CD4-positive, alpha-beta T cell (primary cell): Measurements from ENCODE around the gene NEO1. TPM values are rescaled to one million over a fixed set of nuclear protein-coding genes. Genes with fewer than 3 reads are reported as not detected.

Experiments
- ATAC-seq: fragments of 200-7000 bp; cut with Tn5 transposase; one replicate; pipeline ENCODE4 v1.10.0; 2022; ENCODE audit warnings: mild to moderate bottlenecking; ENCODE audit not compliant: poor library complexity
- CTCF ChIA-PET: fragments of 350-600 bp; sonication (Branson Sonifier 250); formaldehyde crosslinking; loops from one replicate; lab custom pipeline; 2021; ENCODE audit warnings: antibody characterized with exemption, inconsistent platforms; lab: Charles Lee
- POLR2A ChIA-PET: fragments of 350-600 bp; sonication (Branson Sonifier 250); formaldehyde crosslinking; loops from one replicate; lab custom pipeline; 2021; ENCODE audit warnings: antibody characterized with exemption, inconsistent platforms; lab: Charles Lee
- DNase-seq, 14 experiments: peaks; one replicate each; pipeline ENCODE4 v3.0.0-alpha.2; 2013 to 2020; ENCODE audit warnings: mixed read lengths in 2 of 14
- H3K27ac ChIP-seq, 2 donors: one replicate each; pipeline versions ENCODE4 v1.5.1 to v1.7.0; 2013; ENCODE audit warnings: low read length in 2 of 2, low read depth in 1 of 2, mild to moderate bottlenecking in 1 of 2
- H3K27me3 ChIP-seq, 2 experiments: 1 replicate in 1 of 2; 2 replicates in 1 of 2; pipeline versions ENCODE4 v1.6.1 to v1.7.0; 2013; ENCODE audit warnings: low read length in 2 of 2, control low read depth in 1 of 2, mild to moderate bottlenecking in 1 of 2, moderate library complexity in 1 of 2; ENCODE audit not compliant: insufficient read depth in 2 of 2, control insufficient read depth in 1 of 2
- H3K36me3 ChIP-seq: one replicate; pipeline ENCODE4 v1.6.1; 2013; ENCODE audit warnings: low read length, control low read depth; ENCODE audit not compliant: insufficient read depth
- H3K4me1 ChIP-seq: one replicate; pipeline ENCODE4 v1.6.1; 2013; ENCODE audit warnings: low read length, control low read depth; ENCODE audit not compliant: insufficient read depth
- H3K4me3 ChIP-seq: one replicate; pipeline ENCODE4 v1.5.1; 2013; ENCODE audit warnings: mild to moderate bottlenecking, low read length, moderate library complexity
- H3K9me3 ChIP-seq, 2 experiments: 1 replicate in 1 of 2; 2 replicates in 1 of 2; pipeline versions ENCODE4 v1.6.1 to v1.7.0; 2013; ENCODE audit warnings: low read length in 2 of 2, mild to moderate bottlenecking in 2 of 2, control low read depth in 1 of 2, moderate library complexity in 1 of 2; ENCODE audit not compliant: control insufficient read depth in 1 of 2, insufficient read depth in 1 of 2
- H3K27ac Mint-ChIP-seq: one replicate; pipeline ENCODE4 v1.8.0; 2020; ENCODE audit warnings: mixed read lengths
- H3K27me3 Mint-ChIP-seq: one replicate; pipeline ENCODE4 v1.8.0; 2021; ENCODE audit warnings: mixed read lengths
- H3K36me3 Mint-ChIP-seq: one replicate; pipeline ENCODE4 v1.8.0; 2021; ENCODE audit warnings: low read depth, mixed read lengths
- H3K4me1 Mint-ChIP-seq: one replicate; pipeline ENCODE4 v1.8.0; 2021; ENCODE audit warnings: low read depth, mixed read lengths
- H3K4me3 Mint-ChIP-seq: one replicate; pipeline ENCODE4 v1.8.0; 2020; ENCODE audit warnings: mild to moderate bottlenecking, mixed read lengths
- H3K9me3 Mint-ChIP-seq: one replicate; pipeline ENCODE4 v1.8.0; 2020; ENCODE audit warnings: mixed read lengths
- CTCF ChIP-seq: fragments of 200-600 bp; IDR thresholded peaks from one replicate; pipeline ENCODE4 v1.8.0; 2022; ENCODE audit warnings: antibody characterized with exemption, mild to moderate bottlenecking
- intact Hi-C, 2 experiments: fragments of 100-400 bp; cut with DNase I in 1 of 2; cut with micrococcal nuclease in 1 of 2; formaldehyde crosslinking; loops; one replicate each; pipeline versions ENCODE4 v1.15.1 to v1.9.0; 2023 to 2025; cut with DNase I, micrococcal nuclease
- total RNA-seq, 174 experiments: library from RNA in 2 of 174; stranded (reverse) in 2 of 174; gene quantifications; one replicate each; pipeline ENCODE4 v1.2.3 and lab custom pipeline; 2021 to 2026

NEO1 gene
- total RNA-seq, 2 experiments from 2014 or later: 6.0 to 8.0 TPM

DNA sequence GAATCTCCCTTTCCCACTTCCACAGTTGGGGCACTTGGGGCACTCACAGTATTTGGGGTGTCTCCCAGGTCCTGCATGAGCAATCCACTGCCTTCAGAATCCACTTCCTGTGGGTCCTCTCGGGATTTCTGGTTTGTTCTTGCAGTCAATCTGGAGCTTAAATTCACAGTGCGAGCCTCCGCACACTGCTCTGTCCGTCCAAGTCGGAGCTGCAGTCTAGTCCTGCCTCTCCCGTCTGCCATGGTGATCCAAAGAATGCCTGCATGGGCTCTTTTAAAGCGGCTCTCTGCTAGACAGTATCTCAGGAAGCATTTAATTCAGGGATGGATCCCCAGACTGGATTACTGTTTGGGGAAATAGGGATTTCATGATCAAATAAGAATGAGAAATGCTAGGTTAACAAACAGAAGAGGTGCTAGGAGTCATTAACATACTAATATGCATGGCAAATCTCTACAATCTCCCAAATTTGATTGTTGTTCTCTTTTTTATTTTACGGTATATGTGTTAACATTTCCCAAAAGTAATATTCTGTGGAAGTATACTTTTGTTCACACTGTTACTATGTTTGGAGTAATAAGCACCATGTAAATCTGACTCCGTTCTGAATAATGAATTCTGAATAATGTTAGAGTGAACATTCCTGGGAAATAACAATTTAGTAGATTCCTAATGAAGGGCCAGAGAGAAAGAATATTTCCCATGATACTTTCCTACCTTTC, 174.0 kb downstream of the NEO1 start:
- DNase-seq: no peak
- no peak overlapping the region for H3K4me3 Mint-ChIP-seq
- no peak overlapping the region for H3K4me3 ChIP-seq
- peaks cover 29% of the 10 kb centered on the region for H3K36me3 Mint-ChIP-seq
- no peaks in the 10 kb centered on the region for H3K27me3 ChIP-seq
- H3K36me3 ChIP-seq: no peaks in the 10 kb centered on the region
- no peak for TF ChIP-seq CTCF
- H3K27ac ChIP-seq: no peak overlapping the region
- H3K9me3 Mint-ChIP-seq: peaks cover 4% of the 10 kb centered on the region
- no peaks in the 10 kb centered on the region for H3K4me1 Mint-ChIP-seq
- POLR2A ChIA-PET: interaction anchor here (1.4 kb wide), 1 partner anchor 20 kb away, joined by 3 read pairs; no protein-coding TSS in a partner anchor
- peaks cover 4 to 6% of the 10 kb centered on the region in 2 experiments for H3K9me3 ChIP-seq
- H3K4me1 ChIP-seq: no peaks in the 10 kb centered on the region
- intact Hi-C loops: no loop called here
- H3K27ac Mint-ChIP-seq: no peak overlapping the region
- no peak for ATAC-seq
- no peaks in the 10 kb centered on the region for H3K27me3 Mint-ChIP-seq
- CTCF ChIA-PET: no interaction called here

DNA sequence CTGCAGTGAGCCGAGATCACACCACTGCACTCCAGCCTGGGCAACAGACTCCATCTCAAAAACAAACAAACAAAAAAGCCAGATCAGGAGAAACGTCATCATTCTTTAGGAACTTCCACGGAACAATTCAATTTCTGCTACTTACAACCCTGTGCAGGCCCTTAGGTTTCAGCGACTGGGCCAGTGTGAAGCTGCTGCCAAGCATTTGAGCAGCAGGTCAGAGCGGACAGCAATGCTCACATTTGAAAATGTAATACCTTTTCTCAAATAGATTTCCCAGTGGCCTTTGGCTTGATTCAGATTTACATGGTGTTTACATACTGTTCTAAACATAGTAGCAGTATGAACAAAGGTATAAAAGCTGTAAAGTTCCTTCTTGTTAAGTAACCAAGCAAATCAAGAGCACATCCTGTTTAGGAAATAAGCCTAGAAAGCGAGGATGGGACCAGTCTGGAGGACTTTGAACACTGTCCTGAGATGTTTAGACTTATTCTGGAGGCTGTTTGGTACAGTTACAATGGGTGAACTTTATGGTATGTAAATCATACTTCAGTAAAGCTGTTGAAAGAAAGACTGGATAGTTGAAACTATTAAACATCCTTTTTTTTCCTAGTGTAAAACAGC, 175.3 kb downstream of the NEO1 start:
- ChIA-PET POLR2A (no interaction called here), CTCF (no interaction called here)
- DNase-seq (no peak), ATAC-seq (no peak)
- H3K36me3 Mint-ChIP-seq: peaks cover 25% of the 10 kb centered on the region
- Histone ChIP-seq H3K9me3 (peaks cover 0 to 4% of the 10 kb centered on the region in 2 experiments), H3K4me3 (no peak overlapping the region), H3K4me1 (no peaks in the 10 kb centered on the region), H3K27me3 (no peaks in the 10 kb centered on the region), H3K27ac (no peak overlapping the region), H3K36me3 (no peaks in the 10 kb centered on the region)
- no peak for TF ChIP-seq CTCF
- H3K4me1 Mint-ChIP-seq: no peaks in the 10 kb centered on the region
- no peak overlapping the region for H3K27ac Mint-ChIP-seq
- intact Hi-C loops: no loop called here
- no peaks in the 10 kb centered on the region for H3K27me3 Mint-ChIP-seq
- H3K9me3 Mint-ChIP-seq: peaks cover 4% of the 10 kb centered on the region
- no peak overlapping the region for H3K4me3 Mint-ChIP-seq

DNA sequence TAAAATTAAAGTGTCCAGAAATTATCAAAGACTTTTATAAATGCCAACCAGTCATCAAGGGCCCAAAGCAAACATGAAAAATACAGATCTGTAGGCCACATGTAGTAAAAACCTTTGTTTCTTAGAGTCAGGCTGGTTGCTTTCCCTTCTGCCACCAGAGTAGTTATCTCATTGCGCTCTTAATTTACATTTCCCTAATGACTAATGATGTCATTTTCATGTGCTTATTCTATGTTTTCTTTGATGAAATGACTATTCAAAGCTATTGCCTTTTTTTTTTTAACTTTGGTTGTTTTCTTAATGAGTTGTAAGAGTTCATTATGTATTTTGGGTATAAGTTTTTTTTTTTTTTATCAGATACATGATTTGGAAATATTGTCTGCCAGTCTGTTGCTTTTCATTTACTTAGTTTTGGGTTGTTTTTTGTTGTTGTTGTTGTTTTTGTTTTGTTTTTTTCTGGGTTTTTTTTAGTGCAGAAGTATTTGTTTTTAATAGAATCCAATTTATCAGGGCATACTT, 175.9 kb downstream of the NEO1 start:
- Mint-ChIP-seq H3K4me3 (no peak overlapping the region), H3K4me1 (no peaks in the 10 kb centered on the region), H3K9me3 (peaks cover 4% of the 10 kb centered on the region), H3K27me3 (no peaks in the 10 kb centered on the region), H3K36me3 (peaks cover 18% of the 10 kb centered on the region), H3K27ac (no peak overlapping the region)
- DNase-seq: no peak
- Histone ChIP-seq H3K36me3 (no peaks in the 10 kb centered on the region), H3K4me1 (no peaks in the 10 kb centered on the region), H3K27ac (no peak overlapping the region), H3K9me3 (peaks cover 0 to 4% of the 10 kb centered on the region in 2 experiments), H3K27me3 (no peaks in the 10 kb centered on the region), H3K4me3 (no peak overlapping the region)
- ATAC-seq: no peak
- POLR2A ChIA-PET: no interaction called here
- CTCF ChIA-PET: no interaction called here
- TF ChIP-seq CTCF: no peak
- intact Hi-C loops: no loop called here
